H9 (cell line): ENCODE measurements around the gene MYO7B. TPM values are rescaled to one million over a fixed set of nuclear protein-coding genes. Genes with fewer than 3 reads are reported as not detected.

Experiments
- DNase-seq: peaks from one replicate; pipeline ENCODE4 v3.0.0-alpha.2; 2017
- H2AFZ ChIP-seq: one replicate; pipeline ENCODE4 v1.6.1; 2013; ENCODE audit warnings: mild to moderate bottlenecking, low read length, control low read depth, moderate library complexity
- H2AK5ac ChIP-seq: 2 replicates; pipeline ENCODE4 v1.6.1; 2013; ENCODE audit warnings: low read length, control low read depth, mixed read lengths; ENCODE audit not compliant: insufficient read length
- H2BK120ac ChIP-seq: one replicate; pipeline ENCODE4 v1.6.1; 2013; ENCODE audit warnings: low read depth, mild to moderate bottlenecking, low read length, control low read depth, inconsistent platforms; ENCODE audit not compliant: poor library complexity, severe bottlenecking
- H2BK12ac ChIP-seq: 2 replicates; pipeline ENCODE4 v1.6.1; 2013; ENCODE audit warnings: low read length, control low read depth, mixed read lengths, low read depth; ENCODE audit not compliant: insufficient read length
- H2BK15ac ChIP-seq: 2 replicates; pipeline ENCODE4 v1.6.1; 2013; ENCODE audit warnings: low read depth, low read length, control low read depth
- H2BK20ac ChIP-seq: one replicate; pipeline ENCODE4 v1.6.1; 2013; ENCODE audit warnings: low read depth, mild to moderate bottlenecking, low read length, control low read depth, inconsistent platforms; ENCODE audit not compliant: poor library complexity, severe bottlenecking
- H2BK5ac ChIP-seq: 2 replicates; pipeline ENCODE4 v1.6.1; 2013; ENCODE audit warnings: low read length, control low read depth, mixed read lengths; ENCODE audit not compliant: insufficient read length
- H3K14ac ChIP-seq: 2 replicates; pipeline ENCODE4 v1.6.1; 2013; ENCODE audit warnings: low read length, control low read depth; ENCODE audit not compliant: insufficient read depth
- H3K18ac ChIP-seq: 2 replicates; pipeline ENCODE4 v1.6.1; 2013; ENCODE audit warnings: low read depth, mild to moderate bottlenecking, mixed read lengths, low read length, control low read depth; ENCODE audit not compliant: insufficient read length
- H3K23ac ChIP-seq: 2 replicates; pipeline ENCODE4 v1.6.1; 2013; ENCODE audit warnings: low read length, control low read depth, mixed read lengths, low read depth; ENCODE audit not compliant: insufficient read length
- H3K23me2 ChIP-seq: 2 replicates; pipeline ENCODE4 v1.6.1; 2013; ENCODE audit warnings: low read depth, mild to moderate bottlenecking, mixed read lengths, low read length, control low read depth; ENCODE audit not compliant: insufficient read length, poor library complexity, severe bottlenecking
- H3K27ac ChIP-seq: 2 replicates; pipeline ENCODE4 v1.5.1; 2013; ENCODE audit warnings: low read length, control low read depth, mixed read lengths, low read depth; ENCODE audit not compliant: insufficient read length
- H3K27me3 ChIP-seq: 2 replicates; pipeline ENCODE4 v1.6.1; 2013; ENCODE audit warnings: low read length, control low read depth, inconsistent platforms; ENCODE audit not compliant: insufficient read depth
- H3K4ac ChIP-seq: 2 replicates; pipeline ENCODE4 v1.6.1; 2013; ENCODE audit warnings: low read depth, mild to moderate bottlenecking, control low read depth, inconsistent platforms, low read length, moderate library complexity
- H3K4me1 ChIP-seq: 2 replicates; pipeline ENCODE4 v1.6.1; 2013; ENCODE audit warnings: low read length, control low read depth, inconsistent platforms; ENCODE audit not compliant: insufficient read depth
- H3K4me2 ChIP-seq: 2 replicates; pipeline ENCODE4 v1.6.1; 2013; ENCODE audit warnings: low read length, control low read depth, mixed read lengths; ENCODE audit not compliant: insufficient read length, insufficient read depth
- H3K56ac ChIP-seq: 2 replicates; pipeline ENCODE4 v1.6.1; 2013; ENCODE audit warnings: low read depth, mild to moderate bottlenecking, mixed read lengths, low read length, control low read depth; ENCODE audit not compliant: insufficient read length
- H3K79me1 ChIP-seq: 2 replicates; pipeline ENCODE4 v1.6.1; 2013; ENCODE audit warnings: low read depth, mild to moderate bottlenecking, moderate library complexity, low read length, control low read depth, inconsistent platforms; ENCODE audit not compliant: insufficient read depth, poor library complexity, severe bottlenecking
- H3K79me2 ChIP-seq: 2 replicates; pipeline ENCODE4 v1.6.1; 2013; ENCODE audit warnings: low read length, control low read depth, inconsistent platforms; ENCODE audit not compliant: insufficient read depth
- H3K9ac ChIP-seq: 2 replicates; pipeline ENCODE4 v1.6.1; 2013; ENCODE audit warnings: low read length, control low read depth, mixed read lengths; ENCODE audit not compliant: insufficient read length; ENCODE audit errors: extremely low read depth
- H3K9me3 ChIP-seq: one replicate; pipeline ENCODE4 v1.6.1; 2013; ENCODE audit warnings: low read depth, low read length, inconsistent platforms; ENCODE audit not compliant: control insufficient read depth
- H3T11ph ChIP-seq: one replicate; pipeline ENCODE4 v1.6.1; 2013; ENCODE audit warnings: mild to moderate bottlenecking, low read length, control low read depth, inconsistent platforms
- H4K20me1 ChIP-seq: one replicate; pipeline ENCODE4 v1.6.1; 2013; ENCODE audit not compliant: control insufficient read depth, insufficient read length, insufficient read depth
- H4K5ac ChIP-seq: 2 replicates; pipeline ENCODE4 v1.6.1; 2013; ENCODE audit warnings: low read depth, mild to moderate bottlenecking, mixed read lengths, low read length, control low read depth; ENCODE audit not compliant: insufficient read length
- H4K8ac ChIP-seq: replicated peaks from 2 replicates; pipeline ENCODE4 v1.6.1; 2013; ENCODE audit warnings: low read length, control low read depth, mixed read lengths, low read depth; ENCODE audit not compliant: insufficient read length
- H4K91ac ChIP-seq: 2 replicates; pipeline ENCODE4 v1.6.1; 2013; ENCODE audit warnings: low read depth, mild to moderate bottlenecking, moderate library complexity, mixed read lengths, low read length, control low read depth; ENCODE audit not compliant: insufficient read length
- H3K27ac Mint-ChIP-seq, 3 experiments: 2 replicates in 2 of 3; 3 replicates in 1 of 3; pipeline ENCODE4 v1.8.0; 2020 to 2021; ENCODE audit warnings: mixed read lengths in 3 of 3, mild to moderate bottlenecking in 1 of 3, moderate library complexity in 1 of 3
- H3K27me3 Mint-ChIP-seq: 2 replicates; pipeline ENCODE4 v1.8.0; 2021; ENCODE audit warnings: low read depth, mild to moderate bottlenecking, moderate library complexity, mixed read lengths
- H3K36me3 Mint-ChIP-seq, 3 experiments: 2 replicates in 2 of 3; 3 replicates in 1 of 3; pipeline ENCODE4 v1.8.0; 2020 to 2021; ENCODE audit warnings: low read depth in 3 of 3, mixed read lengths in 3 of 3; ENCODE audit not compliant: insufficient read depth in 1 of 3
- H3K4me1 Mint-ChIP-seq, 2 experiments: 2 replicates each; pipeline ENCODE4 v1.8.0; 2020; ENCODE audit warnings: mixed read lengths in 2 of 2
- H3K4me3 Mint-ChIP-seq, 2 experiments: 2 replicates in 1 of 2; 3 replicates in 1 of 2; pipeline ENCODE4 v1.8.0; 2020 to 2021; ENCODE audit warnings: mild to moderate bottlenecking in 2 of 2, mixed read lengths in 2 of 2, moderate library complexity in 1 of 2
- H3K9me3 Mint-ChIP-seq, 2 experiments: 2 replicates in 1 of 2; 3 replicates in 1 of 2; pipeline ENCODE4 v1.8.0; 2020; ENCODE audit warnings: mild to moderate bottlenecking in 2 of 2, mixed read lengths in 2 of 2, moderate library complexity in 1 of 2
- WGBS: extraction: QIAGEN DNeasy Blood & Tissue Kit; methylation state at CpG from one replicate; pipeline ENCODE4 v1.1.7; 2013; ENCODE audit warnings: missing lambda C conversion rate, low lambda C conversion rate, mixed read lengths; ENCODE audit not compliant: insufficient read length; ENCODE audit errors: extremely low coverage; 5-methylcytosine and 5-hydroxymethylcytosine counted together
- total RNA-seq: library from RNA; stranded (reverse); gene quantifications from 2 replicates; pipeline ENCODE4 v1.2.1, GENCODE V29; 2021
- TF ChIP-seq, protein P1 (sequence below): fragments of 200-600 bp; sonication (generic); conservative IDR thresholded peaks from 3 replicates; pipeline ENCODE4 v1.8.0; 2021; ENCODE audit warnings: antibody characterized with exemption, mild to moderate bottlenecking

Gene MYO7B
- total RNA-seq, 1 experiment from 2014 or later = not detected

DNA sequence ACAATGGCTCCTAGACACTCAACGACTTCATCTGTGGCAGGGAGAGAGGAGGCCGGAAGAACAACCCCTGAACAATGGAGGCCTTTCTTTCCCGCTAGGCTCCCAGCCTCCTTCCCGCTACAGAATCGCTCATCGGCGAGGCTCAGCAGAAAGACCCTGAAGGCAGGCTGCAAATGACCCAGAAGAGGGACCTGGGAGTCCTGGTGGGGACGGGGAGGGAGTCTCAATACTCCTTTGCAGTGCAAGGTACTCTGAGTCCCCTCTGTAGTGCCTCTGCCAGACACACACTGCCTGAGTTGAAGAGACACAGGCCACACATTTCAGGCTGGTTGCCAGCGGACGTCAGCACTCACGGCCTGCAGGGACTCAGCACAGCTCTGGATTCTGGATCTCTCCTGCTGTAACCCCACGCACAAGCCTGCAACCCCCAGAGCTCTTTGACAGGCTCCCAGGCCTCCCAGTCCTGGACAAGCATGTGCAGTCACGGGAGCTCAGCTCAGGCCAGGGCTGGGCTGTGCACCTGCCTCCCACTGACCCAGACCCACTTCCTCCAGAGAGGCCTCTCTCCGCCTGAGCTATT lies 116.6 kb downstream of the MYO7B start:
- no peak overlapping the region for H3K9ac ChIP-seq
- H2BK20ac ChIP-seq = no peak overlapping the region
- no peak overlapping the region for H3K4me2 ChIP-seq
- no peak for DNase-seq
- H3K27ac ChIP-seq = no peak overlapping the region
- Mint-ChIP-seq H3K4me3 (no peak overlapping the region), H3K36me3 (no peaks in the 10 kb centered on the region), H3K9me3 (no peaks in the 10 kb centered on the region), H3K4me1 (peaks cover 16 to 28% of the 10 kb centered on the region in 2 experiments), H3K27ac (no peak overlapping the region; a peak in 1 of 7 replicates), H3K27me3 (peaks cover 5% of the 10 kb centered on the region)
- H3K79me1 ChIP-seq = no peaks in the 10 kb centered on the region
- no peak overlapping the region for H3K4ac ChIP-seq
- no peak overlapping the region for H2BK120ac ChIP-seq
- H3K14ac ChIP-seq = no peak overlapping the region
- H2BK12ac ChIP-seq = no peak overlapping the region
- H3K23me2 ChIP-seq = peaks cover 4% of the 10 kb centered on the region
- no peak overlapping the region for H4K91ac ChIP-seq
- no peaks in the 10 kb centered on the region for H3K27me3 ChIP-seq
- no peaks in the 10 kb centered on the region for H3K9me3 ChIP-seq
- H3T11ph ChIP-seq = no peak overlapping the region
- H2BK5ac ChIP-seq = no peak overlapping the region
- no peak overlapping the region for H2AK5ac ChIP-seq
- no peak overlapping the region for H3K56ac ChIP-seq
- no peaks in the 10 kb centered on the region for H4K20me1 ChIP-seq
- H3K23ac ChIP-seq = no peak overlapping the region
- no CpG with 5 or more reads among the region's 14 CpGs for WGBS
- H3K79me2 ChIP-seq = no peaks in the 10 kb centered on the region
- H3K18ac ChIP-seq = no peak overlapping the region
- no peak overlapping the region for H4K8ac ChIP-seq
- no peaks in the 10 kb centered on the region for H3K4me1 ChIP-seq
- no peak overlapping the region for H4K5ac ChIP-seq
- TF ChIP-seq, protein P1, sequence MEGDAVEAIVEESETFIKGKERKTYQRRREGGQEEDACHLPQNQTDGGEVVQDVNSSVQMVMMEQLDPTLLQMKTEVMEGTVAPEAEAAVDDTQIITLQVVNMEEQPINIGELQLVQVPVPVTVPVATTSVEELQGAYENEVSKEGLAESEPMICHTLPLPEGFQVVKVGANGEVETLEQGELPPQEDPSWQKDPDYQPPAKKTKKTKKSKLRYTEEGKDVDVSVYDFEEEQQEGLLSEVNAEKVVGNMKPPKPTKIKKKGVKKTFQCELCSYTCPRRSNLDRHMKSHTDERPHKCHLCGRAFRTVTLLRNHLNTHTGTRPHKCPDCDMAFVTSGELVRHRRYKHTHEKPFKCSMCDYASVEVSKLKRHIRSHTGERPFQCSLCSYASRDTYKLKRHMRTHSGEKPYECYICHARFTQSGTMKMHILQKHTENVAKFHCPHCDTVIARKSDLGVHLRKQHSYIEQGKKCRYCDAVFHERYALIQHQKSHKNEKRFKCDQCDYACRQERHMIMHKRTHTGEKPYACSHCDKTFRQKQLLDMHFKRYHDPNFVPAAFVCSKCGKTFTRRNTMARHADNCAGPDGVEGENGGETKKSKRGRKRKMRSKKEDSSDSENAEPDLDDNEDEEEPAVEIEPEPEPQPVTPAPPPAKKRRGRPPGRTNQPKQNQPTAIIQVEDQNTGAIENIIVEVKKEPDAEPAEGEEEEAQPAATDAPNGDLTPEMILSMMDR = no peak
- H2BK15ac ChIP-seq = no peak overlapping the region
- H2AFZ ChIP-seq = no peak overlapping the region
